Measurements from ENCODE around the gene IER3. TPM values are rescaled to one million over a fixed set of nuclear protein-coding genes. Genes with fewer than 3 reads are reported as not detected.
"Not testable (repeated sequence)": the region's sequence is repeated elsewhere in the genome, so short reads cannot be mapped to it uniquely, and the experiment has no call there.

The IER3 gene
- total and polyA plus RNA-seq, 4 donors = 1.3 to 8.1 (median 6.7) TPM

DNA sequence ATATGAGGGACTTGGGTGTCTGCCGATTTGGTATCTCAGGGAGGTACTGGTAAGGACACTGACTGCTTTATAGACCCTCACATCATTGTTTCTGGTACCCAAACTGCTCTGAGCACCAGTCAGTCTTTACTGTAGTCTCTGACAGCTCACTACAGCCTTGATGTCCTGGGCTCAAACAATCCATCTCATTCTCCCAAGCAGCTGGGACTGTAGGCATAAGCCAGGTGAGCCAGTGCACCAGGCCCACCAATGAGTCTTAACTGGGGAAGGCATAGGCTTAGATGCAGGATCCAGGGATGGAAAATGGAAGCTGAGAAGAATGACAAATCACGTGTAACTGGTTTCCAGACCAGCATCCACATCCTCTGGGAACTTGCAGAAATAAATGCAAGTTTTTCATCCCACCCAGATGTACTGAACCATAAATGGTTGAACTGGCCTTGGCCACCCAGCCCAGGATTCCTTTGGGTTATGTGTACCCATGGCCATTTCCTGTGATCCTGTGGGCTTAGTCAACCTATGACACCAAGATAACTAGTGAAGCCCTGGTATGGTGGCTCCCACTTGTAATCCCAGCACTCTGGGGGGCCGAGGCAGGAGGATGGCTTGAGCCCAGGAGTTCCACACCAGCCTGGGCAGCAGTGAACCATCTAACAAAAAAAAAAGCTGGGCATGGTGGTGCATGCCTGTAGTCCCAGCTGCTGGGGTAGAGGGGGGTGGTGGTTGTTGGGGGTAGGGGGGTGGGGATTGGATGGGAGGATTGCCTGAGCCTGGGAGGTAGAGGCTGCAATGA lies 18.4 kb downstream of the IER3 start (continued):
- TF ChIP-seq SP1 (IDR thresholded peaks at IDR 0.05) (no peak), GABPA (IDR thresholded peaks at IDR 0.05 in 1 of 2, conservative IDR thresholded peaks at IDR 0.05 in 1 of 2) (no peak)

DNA sequence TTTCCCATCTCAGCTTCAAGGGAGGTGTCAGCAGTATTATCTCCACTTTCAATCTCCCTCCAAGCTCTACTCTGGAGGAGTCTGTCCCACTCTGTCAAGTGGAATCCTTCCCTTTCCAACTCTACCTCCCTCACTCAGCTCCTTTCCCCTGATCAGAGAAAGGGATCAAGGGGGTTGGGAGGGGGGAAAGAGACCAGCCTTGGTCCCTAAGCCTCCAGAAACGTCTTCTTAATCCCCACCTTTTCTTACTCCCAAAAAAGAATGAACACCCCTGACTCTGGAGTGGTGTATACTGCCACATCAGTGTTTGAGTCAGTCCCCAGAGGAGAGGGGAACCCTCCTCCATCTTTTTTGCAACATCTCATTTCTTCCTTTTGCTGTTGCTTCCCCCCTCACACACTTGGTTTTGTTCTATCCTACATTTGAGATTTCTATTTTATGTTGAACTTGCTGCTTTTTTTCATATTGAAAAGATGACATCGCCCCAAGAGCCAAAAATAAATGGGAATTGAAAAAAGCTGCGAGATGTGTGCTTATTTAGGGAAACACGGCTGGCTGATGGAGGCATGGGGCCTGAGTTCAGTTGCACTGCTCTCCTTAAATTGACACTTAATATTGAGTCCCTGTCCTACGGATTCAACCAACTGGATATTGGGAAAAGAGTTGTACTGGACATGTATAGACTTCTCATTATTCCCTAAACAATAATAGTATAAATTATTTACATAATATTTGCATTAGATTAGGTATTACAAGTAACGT lies 19.3 kb downstream of the IER3 start:
- Histone ChIP-seq H3K36me3 (ENCODE audit: control insufficient read depth in 4 of 4, insufficient read depth in 3 of 4, low read depth in 1 of 4, low read length in 3 of 4) (peaks cover 17 to 52% (median 45%) of the 10 kb centered on the region in 4 donors), H3K9ac (ENCODE audit: low read depth in 1 of 2, low read length in 2 of 2) (no peak overlapping the region), H3K27ac (ENCODE audit: low read depth in 1 of 2, low read length in 2 of 2) (no peak overlapping the region), H3K27me3 (ENCODE audit: control insufficient read depth in 4 of 4, insufficient read depth in 4 of 4, low read length in 3 of 4) (no peaks in the 10 kb centered on the region), H3K4me1 (ENCODE audit: control insufficient read depth in 4 of 4, insufficient read depth in 4 of 4, low read length in 3 of 4) (peaks cover 0 to 31% (median 22%) of the 10 kb centered on the region in 4 donors), H3K9me3 (ENCODE audit: control insufficient read depth in 4 of 4, low read length in 3 of 4) (no peaks in the 10 kb centered on the region), H3K4me3 (ENCODE audit: low read depth in 1 of 3, low read length in 3 of 3) (no peak overlapping the region)
- no peak for TF ChIP-seq YY1 (IDR thresholded peaks at IDR 0.05)
- TF ChIP-seq SP1 (IDR thresholded peaks at IDR 0.05) = no peak
- TF ChIP-seq HNF4A (conservative IDR thresholded peaks at IDR 0.05) = no peak
- TF ChIP-seq CTCF (IDR thresholded peaks at IDR 0.05; ENCODE audit: low read depth, low read length, missing input control) = no peak
- no peak for TF ChIP-seq GABPA (IDR thresholded peaks at IDR 0.05 in 1 of 2, conservative IDR thresholded peaks at IDR 0.05 in 1 of 2)
- TF ChIP-seq TAF1 (conservative IDR thresholded peaks at IDR 0.05) = no peak
- no peak for TF ChIP-seq RAD21 (IDR thresholded peaks at IDR 0.05)
- TF ChIP-seq MAX (IDR thresholded peaks at IDR 0.05) = no peak
- no peak for TF ChIP-seq EGR1 (IDR thresholded peaks at IDR 0.05; ENCODE audit: low read depth in 2 of 2)
- TF ChIP-seq, protein P1, sequence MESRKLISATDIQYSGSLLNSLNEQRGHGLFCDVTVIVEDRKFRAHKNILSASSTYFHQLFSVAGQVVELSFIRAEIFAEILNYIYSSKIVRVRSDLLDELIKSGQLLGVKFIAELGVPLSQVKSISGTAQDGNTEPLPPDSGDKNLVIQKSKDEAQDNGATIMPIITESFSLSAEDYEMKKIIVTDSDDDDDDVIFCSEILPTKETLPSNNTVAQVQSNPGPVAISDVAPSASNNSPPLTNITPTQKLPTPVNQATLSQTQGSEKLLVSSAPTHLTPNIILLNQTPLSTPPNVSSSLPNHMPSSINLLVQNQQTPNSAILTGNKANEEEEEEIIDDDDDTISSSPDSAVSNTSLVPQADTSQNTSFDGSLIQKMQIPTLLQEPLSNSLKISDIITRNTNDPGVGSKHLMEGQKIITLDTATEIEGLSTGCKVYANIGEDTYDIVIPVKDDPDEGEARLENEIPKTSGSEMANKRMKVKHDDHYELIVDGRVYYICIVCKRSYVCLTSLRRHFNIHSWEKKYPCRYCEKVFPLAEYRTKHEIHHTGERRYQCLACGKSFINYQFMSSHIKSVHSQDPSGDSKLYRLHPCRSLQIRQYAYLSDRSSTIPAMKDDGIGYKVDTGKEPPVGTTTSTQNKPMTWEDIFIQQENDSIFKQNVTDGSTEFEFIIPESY (IDR thresholded peaks at IDR 0.05) = no peak
- TF ChIP-seq, protein P2, sequence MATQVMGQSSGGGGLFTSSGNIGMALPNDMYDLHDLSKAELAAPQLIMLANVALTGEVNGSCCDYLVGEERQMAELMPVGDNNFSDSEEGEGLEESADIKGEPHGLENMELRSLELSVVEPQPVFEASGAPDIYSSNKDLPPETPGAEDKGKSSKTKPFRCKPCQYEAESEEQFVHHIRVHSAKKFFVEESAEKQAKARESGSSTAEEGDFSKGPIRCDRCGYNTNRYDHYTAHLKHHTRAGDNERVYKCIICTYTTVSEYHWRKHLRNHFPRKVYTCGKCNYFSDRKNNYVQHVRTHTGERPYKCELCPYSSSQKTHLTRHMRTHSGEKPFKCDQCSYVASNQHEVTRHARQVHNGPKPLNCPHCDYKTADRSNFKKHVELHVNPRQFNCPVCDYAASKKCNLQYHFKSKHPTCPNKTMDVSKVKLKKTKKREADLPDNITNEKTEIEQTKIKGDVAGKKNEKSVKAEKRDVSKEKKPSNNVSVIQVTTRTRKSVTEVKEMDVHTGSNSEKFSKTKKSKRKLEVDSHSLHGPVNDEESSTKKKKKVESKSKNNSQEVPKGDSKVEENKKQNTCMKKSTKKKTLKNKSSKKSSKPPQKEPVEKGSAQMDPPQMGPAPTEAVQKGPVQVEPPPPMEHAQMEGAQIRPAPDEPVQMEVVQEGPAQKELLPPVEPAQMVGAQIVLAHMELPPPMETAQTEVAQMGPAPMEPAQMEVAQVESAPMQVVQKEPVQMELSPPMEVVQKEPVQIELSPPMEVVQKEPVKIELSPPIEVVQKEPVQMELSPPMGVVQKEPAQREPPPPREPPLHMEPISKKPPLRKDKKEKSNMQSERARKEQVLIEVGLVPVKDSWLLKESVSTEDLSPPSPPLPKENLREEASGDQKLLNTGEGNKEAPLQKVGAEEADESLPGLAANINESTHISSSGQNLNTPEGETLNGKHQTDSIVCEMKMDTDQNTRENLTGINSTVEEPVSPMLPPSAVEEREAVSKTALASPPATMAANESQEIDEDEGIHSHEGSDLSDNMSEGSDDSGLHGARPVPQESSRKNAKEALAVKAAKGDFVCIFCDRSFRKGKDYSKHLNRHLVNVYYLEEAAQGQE (IDR thresholded peaks at IDR 0.05) = no peak
- TF ChIP-seq JUND (IDR thresholded peaks at IDR 0.05) = no peak
- TF ChIP-seq NR2F2 (IDR thresholded peaks at IDR 0.05) = no peak
- no peak for DNase-seq (ENCODE audit: low spot score)
- 55% methylated on average over 6 of the region's 6 CpGs for WGBS

GRCh38 chr6:30723843-30724741 lies 20.3 kb downstream of the IER3 start:
- H3K27ac ChIP-seq (ENCODE audit: low read depth in 1 of 2, low read length in 2 of 2); DNase-seq (ENCODE audit: low spot score); H3K9ac ChIP-seq (ENCODE audit: low read depth in 1 of 2, low read length in 2 of 2); H3K4me3 ChIP-seq (ENCODE audit: low read depth in 1 of 3, low read length in 3 of 3); H3K27me3 ChIP-seq (ENCODE audit: control insufficient read depth in 4 of 4, insufficient read depth in 4 of 4, low read length in 3 of 4); H3K9me3 ChIP-seq (ENCODE audit: control insufficient read depth in 4 of 4, low read length in 3 of 4): not testable (repeated sequence)
- Histone ChIP-seq H3K4me1 (ENCODE audit: control insufficient read depth in 4 of 4, insufficient read depth in 4 of 4, low read length in 3 of 4) (peaks cover 0 to 39% (median 28%) of the 10 kb centered on the region in 4 donors), H3K36me3 (ENCODE audit: control insufficient read depth in 4 of 4, insufficient read depth in 3 of 4, low read depth in 1 of 4, low read length in 3 of 4) (peaks cover 12 to 44% (median 36%) of the 10 kb centered on the region in 4 donors)
- 76% methylated on average over 29 of the region's 29 CpGs for WGBS

DNA sequence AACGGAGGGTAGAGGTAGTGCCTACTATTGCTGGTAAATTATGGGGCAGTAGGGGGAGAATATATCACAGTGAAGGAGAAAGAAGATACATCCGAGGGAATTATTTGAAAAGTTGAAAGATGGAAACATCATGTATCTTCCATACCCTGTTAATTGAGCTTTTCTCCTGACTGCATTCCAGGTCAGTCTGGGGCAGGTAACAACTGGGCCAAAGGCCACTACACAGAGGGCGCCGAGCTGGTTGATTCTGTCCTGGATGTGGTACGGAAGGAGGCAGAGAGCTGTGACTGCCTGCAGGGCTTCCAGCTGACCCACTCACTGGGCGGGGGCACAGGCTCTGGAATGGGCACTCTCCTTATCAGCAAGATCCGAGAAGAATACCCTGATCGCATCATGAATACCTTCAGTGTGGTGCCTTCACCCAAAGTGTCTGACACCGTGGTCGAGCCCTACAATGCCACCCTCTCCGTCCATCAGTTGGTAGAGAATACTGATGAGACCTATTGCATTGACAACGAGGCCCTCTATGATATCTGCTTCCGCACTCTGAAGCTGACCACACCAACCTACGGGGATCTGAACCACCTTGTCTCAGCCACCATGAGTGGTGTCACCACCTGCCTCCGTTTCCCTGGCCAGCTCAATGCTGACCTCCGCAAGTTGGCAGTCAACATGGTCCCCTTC lies 21.0 kb downstream of the IER3 start:
- H3K27me3 ChIP-seq (ENCODE audit: control insufficient read depth in 4 of 4, insufficient read depth in 4 of 4, low read length in 3 of 4); H3K9me3 ChIP-seq (ENCODE audit: control insufficient read depth in 4 of 4, low read length in 3 of 4); H3K27ac ChIP-seq (ENCODE audit: low read depth in 1 of 2, low read length in 2 of 2); H3K4me3 ChIP-seq (ENCODE audit: low read depth in 1 of 3, low read length in 3 of 3); DNase-seq (ENCODE audit: low spot score): not testable (repeated sequence)
- peak overlapping the region in 1 of 2 donors; percentile 33 for H3K9ac ChIP-seq (ENCODE audit: low read depth in 1 of 2, low read length in 2 of 2)
- WGBS = 55% methylated on average over 16 of the region's 16 CpGs
- peaks cover 0 to 40% (median 29%) of the 10 kb centered on the region in 4 donors for H3K4me1 ChIP-seq (ENCODE audit: control insufficient read depth in 4 of 4, insufficient read depth in 4 of 4, low read length in 3 of 4)
- H3K36me3 ChIP-seq (ENCODE audit: control insufficient read depth in 4 of 4, insufficient read depth in 3 of 4, low read depth in 1 of 4, low read length in 3 of 4) = peaks cover 12 to 44% (median 35%) of the 10 kb centered on the region in 4 donors

All from liver (tissue), 9 donors.